DOHH2 (cell line): ENCODE data around the gene NAXD.

ENCODE experiments used
- H3F3A ChIP-seq: fragments of 200-600 bp; sonication (generic), shearing (Covaris generic); 2 replicates; pipeline ENCODE4 v1.6.0; 2016; ENCODE audit warnings: antibody characterized with exemption, mild to moderate bottlenecking; ENCODE audit not compliant: control insufficient read depth, insufficient read depth
- H3K27ac ChIP-seq: fragments of 200-600 bp; sonication (generic); 2 replicates; pipeline ENCODE4 v1.5.1; 2014; ENCODE audit warnings: low read depth, mild to moderate bottlenecking, low read length, moderate library complexity
- H3K27me3 ChIP-seq: fragments of 200-600 bp; sonication (generic); 2 replicates; pipeline ENCODE4 v1.6.1; 2014; ENCODE audit warnings: mild to moderate bottlenecking, low read length, mixed read lengths; ENCODE audit not compliant: control insufficient read depth
- H3K36me3 ChIP-seq: fragments of 200-600 bp; sonication (generic); 2 replicates; pipeline ENCODE4 v1.6.1; 2014; ENCODE audit warnings: mild to moderate bottlenecking, low read length, moderate library complexity, mixed read lengths; ENCODE audit not compliant: control insufficient read depth
- H3K4me1 ChIP-seq: fragments of 200-600 bp; sonication (generic); 2 replicates; pipeline ENCODE4 v1.6.1; 2014; ENCODE audit warnings: mild to moderate bottlenecking, low read length, mixed read lengths; ENCODE audit not compliant: control insufficient read depth
- H3K4me2 ChIP-seq: fragments of 200-600 bp; sonication (generic); 2 replicates; pipeline ENCODE4 v1.6.0; 2014; ENCODE audit warnings: mild to moderate bottlenecking, low read length, moderate library complexity
- H3K4me3 ChIP-seq: fragments of 200-600 bp; sonication (generic); 2 replicates; pipeline ENCODE4 v1.5.1; 2014; ENCODE audit warnings: mild to moderate bottlenecking, low read length, mixed read lengths
- H3K79me2 ChIP-seq: fragments of 200-600 bp; sonication (generic); 2 replicates; pipeline ENCODE4 v1.6.1; 2014; ENCODE audit warnings: mild to moderate bottlenecking, low read length, mixed read lengths; ENCODE audit not compliant: control insufficient read depth
- H3K9me2 ChIP-seq: fragments of 200-600 bp; sonication (generic); replicated peaks from 2 replicates; pipeline ENCODE4 v1.6.1; 2014; ENCODE audit warnings: mild to moderate bottlenecking, low read length, mixed read lengths; ENCODE audit not compliant: control insufficient read depth
- H3K9me3 ChIP-seq: fragments of 200-600 bp; sonication (generic); 2 replicates; pipeline ENCODE4 v1.6.1; 2014; ENCODE audit warnings: antibody characterized with exemption, low read length, mixed read lengths; ENCODE audit not compliant: control insufficient read depth, insufficient read depth
- H4K20me1 ChIP-seq: fragments of 200-600 bp; sonication (generic); 2 replicates; pipeline ENCODE4 v1.6.0; 2014; ENCODE audit warnings: low read depth, mild to moderate bottlenecking, antibody characterized with exemption, low read length, moderate library complexity; ENCODE audit not compliant: control insufficient read depth, insufficient read depth
- CTCF ChIP-seq: fragments of 200-600 bp; sonication (generic); IDR thresholded peaks from one replicate; pipeline ENCODE4 v1.5.1; 2014; ENCODE audit warnings: antibody characterized with exemption, mild to moderate bottlenecking, low read depth, low read length; ENCODE audit not compliant: poor library complexity, severe bottlenecking
- EZH2phosphoT487 ChIP-seq: fragments of 200-600 bp; sonication (generic); IDR thresholded peaks from 2 replicates; pipeline ENCODE4 v1.6.1; 2017; ENCODE audit warnings: borderline replicate concordance, mild to moderate bottlenecking, antibody characterized with exemption, low read length, moderate library complexity, mixed read lengths

Gene NAXD

GRCh38 chr13:110652764-110653163 lies 37.4 kb downstream of the NAXD start:
- no peaks in the 10 kb centered on the region for H4K20me1 ChIP-seq
- H3F3A ChIP-seq, result no peaks in the 10 kb centered on the region
- no peaks in the 10 kb centered on the region for H3K9me2 ChIP-seq
- H3K4me3 ChIP-seq, result no peak overlapping the region
- no peak overlapping the region for H3K4me2 ChIP-seq
- H3K36me3 ChIP-seq, result peaks cover 40% of the 10 kb centered on the region
- H3K27me3 ChIP-seq, result no peaks in the 10 kb centered on the region
- TF ChIP-seq EZH2phosphoT487 (no peak), CTCF (no peak)
- no peaks in the 10 kb centered on the region for H3K9me3 ChIP-seq
- H3K27ac ChIP-seq, result no peak overlapping the region
- no peaks in the 10 kb centered on the region for H3K79me2 ChIP-seq
- H3K4me1 ChIP-seq, result no peaks in the 10 kb centered on the region

GRCh38 chr13:110653271-110653670 lies 37.9 kb downstream of the NAXD start:
- TF ChIP-seq CTCF, result no peak
- no peak for TF ChIP-seq EZH2phosphoT487
- no peak overlapping the region for H3K4me3 ChIP-seq
- no peaks in the 10 kb centered on the region for H4K20me1 ChIP-seq
- no peaks in the 10 kb centered on the region for H3K9me3 ChIP-seq
- H3K27me3 ChIP-seq, result no peaks in the 10 kb centered on the region
- H3K27ac ChIP-seq, result no peak overlapping the region
- H3K9me2 ChIP-seq, result no peaks in the 10 kb centered on the region
- H3K36me3 ChIP-seq, result peaks cover 42% of the 10 kb centered on the region
- H3K4me2 ChIP-seq, result no peak overlapping the region
- H3K4me1 ChIP-seq, result peaks cover 3% of the 10 kb centered on the region; the same call in 1 of the 2 replicates
- H3F3A ChIP-seq, result no peaks in the 10 kb centered on the region
- no peaks in the 10 kb centered on the region for H3K79me2 ChIP-seq

GRCh38 chr13:110653851-110654250 lies 38.5 kb downstream of the NAXD start:
- Histone ChIP-seq H3F3A (no peaks in the 10 kb centered on the region), H3K36me3 (peaks cover 38% of the 10 kb centered on the region), H3K27ac (no peak overlapping the region), H3K9me3 (no peaks in the 10 kb centered on the region), H3K79me2 (no peaks in the 10 kb centered on the region), H3K9me2 (no peaks in the 10 kb centered on the region), H4K20me1 (no peaks in the 10 kb centered on the region), H3K4me2 (no peak overlapping the region), H3K27me3 (no peaks in the 10 kb centered on the region), H3K4me1 (peaks cover 7% of the 10 kb centered on the region; the same call in 1 of the 2 replicates), H3K4me3 (no peak overlapping the region)
- TF ChIP-seq EZH2phosphoT487 (no peak), CTCF (no peak)
